DMS53 (cell line): ENCODE measurements around the gene STON1.
"Not testable (repeated sequence)": the region's sequence is repeated elsewhere in the genome, so short reads cannot be mapped to it uniquely, and the experiment has no call there.

Source experiments
- DNase-seq: peaks from one replicate; lab custom pipeline; 2025; lab: John Stamatoyannopoulos, UW

The STON1 gene

DNA sequence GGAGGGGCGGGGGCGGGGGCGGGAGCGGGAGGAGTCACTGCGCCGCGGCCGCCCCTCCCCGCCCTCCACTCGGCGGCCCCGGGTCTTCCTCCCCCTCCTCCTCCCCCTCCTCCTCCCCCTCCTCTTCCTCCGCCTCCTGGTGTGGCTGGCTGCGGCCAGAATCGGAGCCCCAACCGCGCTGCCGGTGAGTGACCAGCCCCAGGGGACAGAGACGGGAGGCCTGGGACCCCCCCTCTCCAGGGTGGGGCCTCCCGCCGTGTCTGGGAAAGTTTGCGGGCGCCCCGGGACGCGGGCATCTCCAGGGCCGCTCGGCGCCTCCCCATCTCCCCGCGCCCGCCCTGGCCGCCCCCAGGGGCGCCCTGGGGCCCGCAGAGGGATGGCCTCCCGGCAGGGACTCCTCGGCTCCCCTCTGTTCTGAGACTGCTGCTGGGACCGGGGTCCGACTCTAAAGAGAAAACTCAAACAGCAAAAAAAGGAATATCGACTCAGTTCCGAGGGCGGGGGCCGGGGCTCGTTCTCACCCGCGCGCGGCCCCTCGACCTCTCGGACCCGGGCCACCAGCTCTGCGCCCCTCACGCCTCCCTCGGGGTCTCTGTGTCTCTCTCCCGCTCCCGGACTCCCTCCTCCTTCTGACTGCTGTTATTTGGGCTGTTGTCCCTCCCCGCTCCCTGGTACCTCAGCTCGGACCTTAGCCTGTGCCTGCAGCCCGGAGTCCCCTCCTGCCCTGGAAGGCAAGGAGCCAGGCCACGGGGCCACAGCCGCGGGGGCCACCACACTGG lies at the start of gene STON1:
STON1 (plus strand) TSS at position 122 of the 779 bp plus-strand sequence. CDS start 50,480 bp downstream, outside the sequence.
- peak; percentile 48 for DNase-seq

GRCh38 chr2:48480526-48480925 lies 49.4 kb upstream of the STON1 start:
- peak; percentile 20 for DNase-seq

DNA sequence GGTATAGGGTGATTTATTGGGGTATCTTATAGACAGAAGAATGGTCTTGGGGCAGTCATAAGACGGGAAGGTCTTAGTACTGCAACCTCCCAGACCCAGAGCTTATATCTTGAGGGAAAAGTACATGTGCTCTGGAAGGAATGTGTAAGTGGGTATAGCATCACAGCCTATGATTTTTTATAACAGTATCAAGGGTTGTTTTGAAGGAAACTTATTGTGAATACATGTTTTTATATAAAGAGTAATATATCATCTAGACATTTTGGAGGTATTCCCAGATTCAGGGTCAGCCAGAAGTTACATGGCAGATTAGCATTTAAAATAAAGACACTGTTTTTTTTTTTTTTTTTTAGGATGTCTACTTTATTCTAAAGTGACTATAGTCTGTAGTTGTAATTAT lies 47.6 kb upstream of the STON1 start:
- DNase-seq, result no peak

DNA sequence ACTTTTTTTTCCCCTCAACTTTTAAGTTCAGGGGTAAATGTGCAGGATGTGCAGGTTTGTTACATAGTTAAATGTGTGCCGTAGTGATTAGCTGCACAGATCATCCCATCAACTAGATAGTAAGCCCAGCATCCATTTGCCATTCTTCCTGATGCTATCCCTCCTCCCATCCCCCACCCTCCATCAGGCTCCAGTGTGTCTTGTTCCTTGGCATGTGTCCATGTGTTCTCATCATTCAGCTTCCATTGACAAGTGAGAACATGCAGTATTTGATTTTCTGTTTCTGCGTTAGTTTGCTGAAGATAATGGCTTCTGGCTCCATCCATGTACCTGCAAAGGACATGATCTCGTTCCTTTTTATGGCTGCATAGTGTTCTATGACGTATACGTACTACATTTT lies 47.2 kb upstream of the STON1 start:
- peak; percentile 34 for DNase-seq

- DNase-seq, result no peak
Measured at GRCh38 chr2:48483506-48483905, 46.4 kb upstream of the STON1 start.

GRCh38 chr2:48483916-48484315 lies 46.0 kb upstream of the STON1 start:
- no peak for DNase-seq

- no peak for DNase-seq
Measured at GRCh38 chr2:48488545-48488944, 41.4 kb upstream of the STON1 start.

- no peak for DNase-seq
Measured at GRCh38 chr2:48496849-48497248, 33.1 kb upstream of the STON1 start.

GRCh38 chr2:48504647-48505327 lies 25.2 kb upstream of the STON1 start:
- no peak for DNase-seq

- DNase-seq, result no peak
Measured at GRCh38 chr2:48507111-48507510, 22.8 kb upstream of the STON1 start.

- peak; percentile 50 for DNase-seq
Measured at GRCh38 chr2:48508461-48509124, 21.4 kb upstream of the STON1 start.

GRCh38 chr2:48510329-48510728 lies 19.6 kb upstream of the STON1 start:
- DNase-seq, result no peak

- DNase-seq, result no peak
Measured at GRCh38 chr2:48511849-48512470, 18.0 kb upstream of the STON1 start.

- DNase-seq, result no peak
Measured at GRCh38 chr2:48512571-48512970, 17.4 kb upstream of the STON1 start.

GRCh38 chr2:48514348-48515003 lies 15.5 kb upstream of the STON1 start:
- DNase-seq, result no peak

DNA sequence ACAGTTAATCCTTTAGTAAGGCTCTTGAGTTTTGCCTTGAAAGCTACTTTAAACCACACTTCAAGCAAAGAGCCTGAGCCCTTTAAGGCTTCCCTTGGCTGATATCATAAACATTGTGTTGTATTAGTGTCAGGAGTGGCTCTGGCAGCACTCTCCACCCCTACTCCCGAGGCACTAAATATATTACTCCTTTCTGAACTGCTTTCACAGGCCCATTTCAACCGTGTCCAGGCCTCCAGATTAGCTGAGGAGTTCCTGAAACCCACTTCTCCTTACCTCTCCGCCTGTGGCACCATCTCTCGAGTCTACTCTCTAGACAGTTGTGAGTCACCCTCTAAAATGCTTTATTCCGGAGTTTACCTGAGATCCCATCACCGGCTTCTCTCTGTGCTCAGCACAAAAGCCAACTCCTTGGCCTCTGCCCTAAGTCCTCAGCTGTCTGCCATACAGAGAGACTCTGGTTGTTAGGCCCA lies 14.4 kb upstream of the STON1 start:
- DNase-seq, result no peak

GRCh38 chr2:48519593-48519992 lies 10.4 kb upstream of the STON1 start:
- DNase-seq, result no peak

GRCh38 chr2:48524756-48525155 lies 5.2 kb upstream of the STON1 start:
- not testable (repeated sequence) for DNase-seq

- no peak for DNase-seq
Measured at GRCh38 chr2:48525269-48525943, 4.5 kb upstream of the STON1 start.

- DNase-seq, result no peak
Measured at GRCh38 chr2:48527226-48527885, 2.6 kb upstream of the STON1 start.

DNA sequence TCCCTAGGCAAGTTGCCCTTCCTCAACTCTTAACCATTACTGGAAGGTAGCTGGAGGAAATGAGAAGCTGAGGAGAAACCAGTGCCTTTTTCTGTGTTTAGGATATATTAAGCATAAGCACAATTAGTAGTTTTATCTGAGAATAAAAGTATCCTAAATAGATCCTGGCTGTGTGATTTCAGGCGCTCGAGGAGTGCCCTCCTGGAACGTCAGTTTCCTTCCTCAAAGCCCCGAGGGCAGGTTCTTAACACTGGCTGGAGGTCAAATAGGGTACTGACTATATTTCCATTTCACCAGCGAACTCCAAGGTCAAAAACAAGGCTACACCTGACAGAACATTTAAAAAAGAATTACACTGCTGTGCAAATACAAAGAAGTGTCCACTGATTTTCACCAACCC lies 1.5 kb upstream of the STON1 start:
- no peak for DNase-seq
